Fibroblast of the aortic adventitia (primary cell): ENCODE measurements around the gene RPS27L. TPM values are rescaled to one million over a fixed set of nuclear protein-coding genes. Genes with fewer than 3 reads are reported as not detected.

Experiments used
- DNase-seq: peaks from one replicate; pipeline ENCODE4 v3.0.0-alpha.2; 2010; ENCODE audit warnings: low read depth
- H3K4me3 ChIP-seq: 2 replicates; pipeline ENCODE4 v1.5.1; 2011; ENCODE audit warnings: low read depth, mild to moderate bottlenecking, control low read depth, low read length, moderate library complexity
- CTCF ChIP-seq: IDR thresholded peaks from 2 replicates; pipeline ENCODE4 v1.5.1; 2011; ENCODE audit warnings: mild to moderate bottlenecking, low read length, control low read depth, inconsistent platforms; ENCODE audit not compliant: insufficient read depth
- total RNA-seq: library from RNA; depleted of rRNA; stranded (reverse); fragments of >200 nt; gene quantifications from 2 replicates; pipeline ENCODE4 v1.2.3, GENCODE V29; 2012; ENCODE audit warnings: low replicate concordance

RPS27L gene
- total RNA-seq, 1 donor: 193 TPM

- TF ChIP-seq CTCF: no peak
- H3K4me3 ChIP-seq: no peak overlapping the region
- no peak for DNase-seq
Observed at GRCh38 chr15:63160638-63161037, 3.4 kb upstream of the RPS27L start.

GRCh38 chr15:63157891-63158431 is 684 bp upstream of the RPS27L start:
- peak; percentile 84 for DNase-seq
- peak overlapping the region; percentile 93 for H3K4me3 ChIP-seq
- peak; percentile 35 for TF ChIP-seq CTCF

- H3K4me3 ChIP-seq: peak overlapping the region; percentile 93
- TF ChIP-seq CTCF: no peak
- DNase-seq: peak; percentile 58
Observed at GRCh38 chr15:63156755-63157117, 541 bp downstream of the RPS27L start.

GRCh38 chr15:63156086-63156710 is 1.1 kb downstream of the RPS27L start:
- peak; percentile 49 for DNase-seq
- H3K4me3 ChIP-seq: peak overlapping the region; percentile 93
- TF ChIP-seq CTCF: peak; percentile 18

- no peak for TF ChIP-seq CTCF
- DNase-seq: no peak
- peak overlapping the region; percentile 93 for H3K4me3 ChIP-seq
Observed at GRCh38 chr15:63155486-63155885, 1.8 kb downstream of the RPS27L start.

- no peak overlapping the region for H3K4me3 ChIP-seq
- no peak for DNase-seq
- no peak for TF ChIP-seq CTCF
Observed at GRCh38 chr15:63151665-63152064, 5.6 kb downstream of the RPS27L start.

GRCh38 chr15:63146684-63147083 is 10.6 kb downstream of the RPS27L start:
- DNase-seq: no peak

More at GRCh38 chr15:63146684-63147083, 10.6 kb downstream of the RPS27L start:
- no peak overlapping the region for H3K4me3 ChIP-seq
- peak; percentile 19 for TF ChIP-seq CTCF
